Right cardiac atrium (tissue), 5 donors: ENCODE measurements around the gene MAPK13. TPM values are rescaled to one million over a fixed set of nuclear protein-coding genes. Genes with fewer than 3 reads are reported as not detected.
"Not testable (repeated sequence)": the region's sequence is repeated elsewhere in the genome, so short reads cannot be mapped to it uniquely, and the experiment has no call there.

ENCODE experiments used
- ATAC-seq, 2 donors: fragments of 200-7000 bp; cut with Tn5 transposase; one replicate each; pipeline versions ENCODE4 v1.8.0 to v1.9.1; 2020; ENCODE audit warnings: moderate library complexity in 2 of 2, mild to moderate bottlenecking in 1 of 2
- DNase-seq, 3 donors: peaks; one replicate each; pipeline ENCODE4 v3.0.0-alpha.2; 2020
- H3K27ac ChIP-seq: one replicate; pipeline ENCODE4 v1.5.1; 2013; ENCODE audit warnings: mild to moderate bottlenecking, low read length, control low read depth, moderate library complexity
- H3K27me3 ChIP-seq: one replicate; pipeline ENCODE4 v1.6.1; 2013; ENCODE audit not compliant: control insufficient read depth, insufficient read depth
- H3K4me1 ChIP-seq: one replicate; pipeline ENCODE4 v1.6.1; 2013; ENCODE audit warnings: low read length; ENCODE audit not compliant: control insufficient read depth, insufficient read depth
- H3K4me3 ChIP-seq: one replicate; pipeline ENCODE4 v1.5.1; 2013; ENCODE audit warnings: low read length, control low read depth
- H3K9me3 ChIP-seq: one replicate; pipeline ENCODE4 v1.6.1; 2013; ENCODE audit warnings: low read length; ENCODE audit not compliant: control insufficient read depth
- WGBS: extraction: QIAGEN DNeasy Blood & Tissue Kit; methylation state at CpG from one replicate; pipeline ENCODE4 v1.1.7; 2013; 5-methylcytosine and 5-hydroxymethylcytosine counted together
- intact Hi-C, 4 donors: fragments of 100-400 bp; cut with DNase I; formaldehyde crosslinking; loops; one replicate each; pipeline versions ENCODE4 v1.11.0 to v1.14.0; 2022 to 2023
- long read RNA-seq, 4 donors: library from polyadenylated mRNA; unstranded; transcript quantifications; one replicate each; pipeline ENCODE4 v2.0.0, GENCODE V29; 2020 to 2021
- polyA plus RNA-seq: library from polyadenylated mRNA; stranded (reverse); fragments of 200-250 nt; gene quantifications from one replicate; pipeline ENCODE4 v1.2.3, GENCODE V29; 2013
- total RNA-seq, 4 donors: library from RNA; stranded (reverse); fragmentation: NEBNext Ultra II Directional; extraction: Animal tissue kit (Norgen Biotek cat#: 25700); gene quantifications; one replicate each; pipeline ENCODE4 v1.2.1, GENCODE V29; 2021
- donor health status: healthy with polysubstance abuse.
- donor health status: DM: no; HTN: yes; CAD: no.
- donor health status: DM: no; HTN: no; CAD: no.
- donor health status: DM: no; HTN: yes; CAD: no; lungs with severe emphysema.
- donor health status: DM: yes; HTN: yes; CAD: no.

MAPK13 gene
- total RNA-seq (1 to 10 TPM; 1.7 to 4.0 (median 2.4) TPM), polyA plus RNA-seq (1.4 TPM)
- long read RNA-seq, donor 1, transcript MAPK13-201 (12 exons, 2,052 nt) = major isoform, 6 of 14 reads
- long read RNA-seq, donor 1, partial matches to known transcripts = 5 of 14 reads
- long read RNA-seq, donor 1, other reads (novel, unspliced or antisense) = 3 of 14 reads
- long read RNA-seq, donor 2 = 0 reads
- long read RNA-seq, donor 3, partial matches to known transcripts = 0 of 4 reads
- long read RNA-seq, donor 3, other reads (novel, unspliced or antisense) = 1 of 4 reads
- long read RNA-seq, donor 4, partial matches to known transcripts = 2 of 2 reads
- long read RNA-seq, donor 4, other reads (novel, unspliced or antisense) = 0 of 2 reads

GRCh38 chr6:36129941-36130666 is at the start of gene MAPK13:
MAPK13 (plus strand) TSS chr6:36130513; CDS start chr6:36130583, 70 bp downstream.
- Histone ChIP-seq H3K27ac (no peak within 1 kb of the TSS), H3K27me3 (no peaks in the 10 kb centered on the region), H3K4me3 (peak within 1 kb of the TSS; percentile 63), H3K4me1 (peaks cover 2% of the 10 kb centered on the region), H3K9me3 (no peaks in the 10 kb centered on the region)
- DNase-seq (no peak), ATAC-seq (no peak)
- 4% methylated on average over 59 of the region's 59 CpGs for WGBS
- intact Hi-C loops = loop anchor here in 3 of 4 donors (10.0 kb wide), 3 partner anchors 55 to 235 kb away; no protein-coding TSS in a partner anchor

GRCh38 chr6:36082318-36082717 is 48.0 kb upstream of the MAPK13 start:
- WGBS = 100% methylated on average over 1 of the region's 1 CpG
- H3K27ac ChIP-seq = no peak overlapping the region
- no peak for DNase-seq
- no peak for ATAC-seq
- intact Hi-C loops = no loop called here
- H3K4me1 ChIP-seq = no peaks in the 10 kb centered on the region
- H3K9me3 ChIP-seq = no peaks in the 10 kb centered on the region
- H3K4me3 ChIP-seq = no peak overlapping the region
- no peaks in the 10 kb centered on the region for H3K27me3 ChIP-seq

DNA sequence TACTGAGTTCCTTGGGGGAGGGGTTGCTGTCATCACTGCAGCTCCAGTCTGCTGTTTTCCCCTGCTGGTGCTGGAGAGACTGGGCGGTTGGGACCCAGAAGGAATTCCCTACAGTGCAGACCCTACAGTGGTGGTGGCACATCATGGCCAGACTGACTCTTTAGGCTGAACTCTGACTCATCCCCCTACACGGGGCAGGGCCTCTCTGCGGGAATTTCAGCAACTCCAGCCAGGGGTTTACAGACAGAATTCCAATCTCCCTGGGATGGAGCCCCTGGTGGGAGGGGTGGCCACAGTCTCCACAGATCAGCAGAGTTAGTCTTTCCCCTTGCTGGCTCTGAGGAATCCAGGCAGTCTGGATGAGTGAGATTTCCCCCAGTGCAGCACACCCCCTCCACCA is 46.9 kb upstream of the MAPK13 start:
- DNase-seq (peak in 1 of 3 donors; percentile 37), ATAC-seq (no peak)
- WGBS = 89% methylated on average over 3 of the region's 3 CpGs
- Histone ChIP-seq H3K4me1 (no peaks in the 10 kb centered on the region), H3K27me3 (no peaks in the 10 kb centered on the region), H3K4me3 (no peak overlapping the region), H3K9me3 (no peaks in the 10 kb centered on the region), H3K27ac (no peak overlapping the region)
- intact Hi-C loops = no loop called here

- DNase-seq, H3K27me3 ChIP-seq, H3K4me3 ChIP-seq, intact Hi-C loops, H3K9me3 ChIP-seq, H3K27ac ChIP-seq, H3K4me1 ChIP-seq, ATAC-seq: not testable (repeated sequence)
- 96% methylated on average over 5 of the region's 5 CpGs for WGBS
These were observed 42.1 kb upstream of the MAPK13 start for GRCh38 chr6:36088204-36088603.

- Histone ChIP-seq H3K27ac (no peak overlapping the region), H3K27me3 (no peaks in the 10 kb centered on the region), H3K9me3 (no peaks in the 10 kb centered on the region), H3K4me1 (no peaks in the 10 kb centered on the region), H3K4me3 (no peak overlapping the region)
- WGBS = 98% methylated on average over 5 of the region's 5 CpGs
- intact Hi-C loops = no loop called here
- no peak for ATAC-seq
- no peak for DNase-seq
These were observed 41.3 kb upstream of the MAPK13 start for GRCh38 chr6:36089048-36089447.

- Histone ChIP-seq H3K4me1 (no peaks in the 10 kb centered on the region), H3K9me3 (no peaks in the 10 kb centered on the region), H3K27me3 (no peaks in the 10 kb centered on the region), H3K27ac (no peak overlapping the region), H3K4me3 (no peak overlapping the region)
- intact Hi-C loops = loop anchor here (2.0 kb wide), 2 partner anchors 65 to 67 kb away; partner anchors contain the start of gene MAPK14 (in 3 of the 4)
- no peak for DNase-seq
- 98% methylated on average over 2 of the region's 2 CpGs for WGBS
- ATAC-seq = no peak
These were observed 36.1 kb upstream of the MAPK13 start for GRCh38 chr6:36094238-36094637.

- no peak overlapping the region for H3K27ac ChIP-seq
- no peaks in the 10 kb centered on the region for H3K27me3 ChIP-seq
- DNase-seq (peak; percentile 79 to 95 (median 91)), ATAC-seq (peak; percentile 92 to 94)
- no peaks in the 10 kb centered on the region for H3K4me1 ChIP-seq
- intact Hi-C loops = loop anchor here (2.0 kb wide), 2 partner anchors 66 to 68 kb away; partner anchors contain the start of gene MAPK14 (in 3 of the 4)
- no peak overlapping the region for H3K4me3 ChIP-seq
- 11% methylated on average over 9 of the region's 9 CpGs for WGBS
- H3K9me3 ChIP-seq = no peaks in the 10 kb centered on the region
These were observed 35.4 kb upstream of the MAPK13 start for GRCh38 chr6:36094753-36095496.

- WGBS = 89% methylated on average over 8 of the region's 8 CpGs
- Histone ChIP-seq H3K9me3 (no peaks in the 10 kb centered on the region), H3K27me3 (no peaks in the 10 kb centered on the region), H3K4me1 (no peaks in the 10 kb centered on the region), H3K4me3 (no peak overlapping the region), H3K27ac (no peak overlapping the region)
- intact Hi-C loops = loop anchor here (2.0 kb wide), 2 partner anchors 67 to 69 kb away; partner anchors contain the start of gene MAPK14 (in 3 of the 4)
- no peak for DNase-seq
- ATAC-seq = peak; percentile 22 to 26
These were observed 34.6 kb upstream of the MAPK13 start for GRCh38 chr6:36095497-36096391.

- intact Hi-C loops = no loop called here
- Histone ChIP-seq H3K4me1 (no peaks in the 10 kb centered on the region), H3K9me3 (no peaks in the 10 kb centered on the region), H3K27me3 (no peaks in the 10 kb centered on the region), H3K4me3 (no peak overlapping the region), H3K27ac (no peak overlapping the region)
- DNase-seq (no peak), ATAC-seq (no peak)
- WGBS = 68% methylated on average over 3 of the region's 3 CpGs
These were observed 31.9 kb upstream of the MAPK13 start for GRCh38 chr6:36098253-36098919.
